ENCODE results near the gene IFFO2. TPM values are rescaled to one million over a fixed set of nuclear protein-coding genes. Genes with fewer than 3 reads are reported as not detected.

Gene IFFO2
- total RNA-seq, 3 donors from 2014 or later (not counting 1 experiment from before 2014, with no cell fraction given): 52.4 to 105 (median 66.5) TPM

GRCh38 chr1:18951818-18952391 lies 4.6 kb downstream of the IFFO2 start:
- no peaks in the 10 kb centered on the region for H3K36me3 Mint-ChIP-seq
- H3K9me3 Mint-ChIP-seq: no peaks in the 10 kb centered on the region
- H3K4me1 Mint-ChIP-seq: peaks cover 83 to 84% of the 10 kb centered on the region in 2 donors
- H3K4me3 Mint-ChIP-seq: peak overlapping the region; percentile 90
- H3K27me3 ChIP-seq (ENCODE audit: control insufficient read depth, insufficient read depth, low read length): no peaks in the 10 kb centered on the region
- TF ChIP-seq CTCF (IDR thresholded peaks at IDR 0.05): no peak
- no peaks in the 10 kb centered on the region for H3K36me3 ChIP-seq (ENCODE audit: control insufficient read depth, insufficient read depth, low read length)
- H3K27me3 Mint-ChIP-seq (ENCODE audit: low read depth in 2 of 2): no peaks in the 10 kb centered on the region
- ATAC-seq: peak; percentile 32 to 54 (median 53)
- H3K4me3 ChIP-seq (ENCODE audit: low read length): peak overlapping the region; percentile 30
- H3K27ac Mint-ChIP-seq: peak overlapping the region; percentile 99 to 100
- WGBS (ENCODE audit: insufficient coverage): 2% methylated on average over 8 of the region's 8 CpGs
- H3K9me3 ChIP-seq (ENCODE audit: control insufficient read depth, insufficient read depth, low read length): no peaks in the 10 kb centered on the region
- peak; percentile 87 to 94 for DNase-seq
- intact Hi-C loops (cut with micrococcal nuclease): loop anchor here (1.0 kb wide), 1 partner anchor 26 kb away; no protein-coding TSS in a partner anchor
- H3K27ac ChIP-seq (ENCODE audit: low read length): peak overlapping the region; percentile 89
- H3K4me1 ChIP-seq (ENCODE audit: control insufficient read depth, insufficient read depth, low read length): peaks cover 86% of the 10 kb centered on the region

- WGBS (ENCODE audit: insufficient coverage): 17% methylated on average over 9 of the region's 9 CpGs
- intact Hi-C loops (cut with micrococcal nuclease): no loop called here
- Mint-ChIP-seq H3K27ac (peak overlapping the region; percentile 99 to 100), H3K9me3 (no peaks in the 10 kb centered on the region), H3K4me3 (peak overlapping the region; percentile 90), H3K4me1 (peaks cover 84 to 86% of the 10 kb centered on the region in 2 donors), H3K27me3 (ENCODE audit: low read depth in 2 of 2) (no peaks in the 10 kb centered on the region), H3K36me3 (no peaks in the 10 kb centered on the region)
- no peak for TF ChIP-seq CTCF (IDR thresholded peaks at IDR 0.05)
- H3K4me3 ChIP-seq (ENCODE audit: low read length): peak overlapping the region; percentile 30
- H3K36me3 ChIP-seq (ENCODE audit: control insufficient read depth, insufficient read depth, low read length): no peaks in the 10 kb centered on the region
- no peaks in the 10 kb centered on the region for H3K27me3 ChIP-seq (ENCODE audit: control insufficient read depth, insufficient read depth, low read length)
- ATAC-seq: no peak
- H3K9me3 ChIP-seq (ENCODE audit: control insufficient read depth, insufficient read depth, low read length): no peaks in the 10 kb centered on the region
- H3K4me1 ChIP-seq (ENCODE audit: control insufficient read depth, insufficient read depth, low read length): peaks cover 90% of the 10 kb centered on the region
- H3K27ac ChIP-seq (ENCODE audit: low read length): peak overlapping the region; percentile 89
- DNase-seq: no peak
These were observed 5.1 kb downstream of the IFFO2 start for GRCh38 chr1:18951416-18951815.

GRCh38 chr1:18950401-18951026 lies 6.0 kb downstream of the IFFO2 start:
- H3K9me3 Mint-ChIP-seq: no peaks in the 10 kb centered on the region
- no peaks in the 10 kb centered on the region for H3K36me3 Mint-ChIP-seq
- intact Hi-C loops (cut with micrococcal nuclease): no loop called here
- H3K36me3 ChIP-seq (ENCODE audit: control insufficient read depth, insufficient read depth, low read length): no peaks in the 10 kb centered on the region
- TF ChIP-seq CTCF (IDR thresholded peaks at IDR 0.05): no peak
- H3K4me3 Mint-ChIP-seq: peak overlapping the region; percentile 90
- H3K4me3 ChIP-seq (ENCODE audit: low read length): peak overlapping the region; percentile 30
- peaks cover 99% of the 10 kb centered on the region for H3K4me1 ChIP-seq (ENCODE audit: control insufficient read depth, insufficient read depth, low read length)
- peak overlapping the region; percentile 99 to 100 for H3K27ac Mint-ChIP-seq
- H3K27ac ChIP-seq (ENCODE audit: low read length): peak overlapping the region; percentile 89
- H3K27me3 ChIP-seq (ENCODE audit: control insufficient read depth, insufficient read depth, low read length): no peaks in the 10 kb centered on the region
- DNase-seq: peak in 1 of 2 donors; percentile 65
- peaks cover 90 to 92% of the 10 kb centered on the region in 2 donors for H3K4me1 Mint-ChIP-seq
- H3K9me3 ChIP-seq (ENCODE audit: control insufficient read depth, insufficient read depth, low read length): no peaks in the 10 kb centered on the region
- ATAC-seq: peak in 1 of 3 donors; percentile 6
- H3K27me3 Mint-ChIP-seq (ENCODE audit: low read depth in 2 of 2): no peaks in the 10 kb centered on the region
- 8% methylated on average over 19 of the region's 19 CpGs for WGBS (ENCODE audit: insufficient coverage)

Data from natural killer cell (primary cell).